NCI-H460 (cell line): ENCODE results near the gene RFX1. TPM values are rescaled to one million over a fixed set of nuclear protein-coding genes. Genes with fewer than 3 reads are reported as not detected.

Experiments
- DNase-seq: peaks from one replicate; pipeline ENCODE4 v3.0.0-alpha.2; 2016; ENCODE audit warnings: low read depth; ENCODE audit errors: extremely low read depth
- total RNA-seq: library from RNA; depleted of rRNA; stranded (reverse); fragments of >200 nt; shearing (Covaris generic); gene quantifications from 2 replicates; pipeline ENCODE4 v1.2.3, GENCODE V29; 2014

The RFX1 gene
- total RNA-seq, 1 experiment from 2014 or later = 2.1 TPM

GRCh38 chr19:13998426-13998825 is 7.7 kb downstream of the RFX1 start:
- DNase-seq = no peak

- DNase-seq = no peak
These were observed 8.5 kb downstream of the RFX1 start for GRCh38 chr19:13997631-13997962.

GRCh38 chr19:13996928-13997630 is 9.0 kb downstream of the RFX1 start:
- no peak for DNase-seq

- DNase-seq = no peak
These were observed 10.0 kb downstream of the RFX1 start for GRCh38 chr19:13995878-13996765.

- no peak for DNase-seq
These were observed 10.9 kb downstream of the RFX1 start for GRCh38 chr19:13995017-13995728.

GRCh38 chr19:13993590-13994300 is 12.4 kb downstream of the RFX1 start:
- DNase-seq = no peak

GRCh38 chr19:13992025-13992424 is 14.1 kb downstream of the RFX1 start:
- DNase-seq = no peak

- no peak for DNase-seq
These were observed 16.0 kb downstream of the RFX1 start for GRCh38 chr19:13990085-13990484.

GRCh38 chr19:13989487-13989886 is 16.6 kb downstream of the RFX1 start:
- DNase-seq = no peak

GRCh38 chr19:13987101-13987890 is 18.8 kb downstream of the RFX1 start:
- DNase-seq = no peak

GRCh38 chr19:13986348-13986904 is 19.7 kb downstream of the RFX1 start:
- no peak for DNase-seq

- DNase-seq = no peak
These were observed 20.3 kb downstream of the RFX1 start for GRCh38 chr19:13985771-13986347.

- DNase-seq = no peak
These were observed 21.0 kb downstream of the RFX1 start for GRCh38 chr19:13984875-13985741.

- DNase-seq = no peak
These were observed 21.9 kb downstream of the RFX1 start for GRCh38 chr19:13984186-13984585.

GRCh38 chr19:13983213-13983889 is 22.8 kb downstream of the RFX1 start:
- no peak for DNase-seq

GRCh38 chr19:13982773-13983172 is 23.3 kb downstream of the RFX1 start:
- no peak for DNase-seq

- no peak for DNase-seq
These were observed 24.1 kb downstream of the RFX1 start for GRCh38 chr19:13981988-13982501.

GRCh38 chr19:13981467-13981866 is 24.7 kb downstream of the RFX1 start:
- DNase-seq = no peak
